Forelimb muscle (tissue), 1 donor: ENCODE data around the gene DPP10. TPM values are rescaled to one million over a fixed set of nuclear protein-coding genes. Genes with fewer than 3 reads are reported as not detected.

Source experiments
- DNase-seq: peaks from one replicate; pipeline ENCODE4 v3.0.0-alpha.2; 2013; ENCODE audit warnings: low read depth
- polyA plus RNA-seq: library from polyadenylated mRNA; unstranded; fragments of 120-200 nt; gene quantifications from one replicate; pipeline ENCODE4 v1.2.1, GENCODE V29; 2013; ENCODE audit not compliant: insufficient read length

DPP10 gene
- polyA plus RNA-seq, 1 donor = 0.32 TPM

DNA sequence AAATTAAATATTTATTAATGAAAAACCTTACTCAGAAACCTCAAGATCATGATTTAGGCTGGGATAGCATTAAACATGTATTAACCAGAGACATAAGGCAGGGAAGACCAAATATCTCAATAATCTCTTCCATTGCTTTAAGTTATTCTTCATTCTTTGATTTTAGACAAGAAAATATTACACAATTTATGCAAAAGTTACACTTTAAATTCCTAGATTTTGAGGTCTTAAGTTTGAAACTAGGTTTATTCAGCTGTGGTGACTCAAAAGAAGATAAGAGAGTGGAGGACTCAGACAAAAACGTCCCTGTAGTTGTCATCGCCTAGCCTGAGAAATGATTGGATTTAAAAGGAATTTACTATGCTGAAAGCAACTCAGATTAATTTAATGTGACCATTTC lies 1110.3 kb downstream of the DPP10 start:
- DNase-seq = no peak

DNA sequence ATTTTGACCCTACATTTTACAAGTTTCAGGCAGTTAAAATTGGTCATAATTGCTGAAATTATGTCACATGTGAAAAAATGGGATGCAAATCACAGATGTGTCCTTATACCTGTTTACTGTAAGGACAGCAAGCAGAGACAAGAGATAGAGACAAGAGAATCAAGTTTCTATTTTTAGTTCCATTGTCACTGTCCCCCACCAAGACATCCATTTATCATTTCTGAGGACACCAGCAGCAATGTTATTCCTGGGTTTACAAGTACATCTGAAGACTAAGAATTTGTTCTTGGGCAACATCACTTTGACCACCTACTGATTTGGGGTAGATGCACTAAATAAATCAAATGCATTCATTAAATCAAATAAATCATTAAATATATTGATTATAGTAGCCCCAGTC lies 1111.7 kb downstream of the DPP10 start:
- DNase-seq = no peak

DNA sequence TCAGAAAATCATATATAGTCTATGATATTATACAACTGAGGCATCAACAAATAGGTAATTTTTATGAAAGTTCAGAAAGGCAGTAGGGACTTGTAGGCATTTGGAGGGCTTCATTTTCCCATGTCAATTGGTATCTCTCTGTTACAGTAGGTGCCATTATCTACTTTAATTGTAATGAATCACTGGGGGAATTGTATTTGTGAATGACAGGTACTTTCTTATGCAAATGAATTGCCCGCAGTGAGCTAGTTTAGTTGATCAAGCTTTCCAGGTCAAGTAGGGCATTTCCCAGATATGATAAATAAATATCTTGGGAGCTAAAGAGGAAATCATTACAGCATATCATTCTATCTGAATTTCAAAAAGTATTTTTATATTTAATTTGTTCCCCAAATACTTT lies 1116.3 kb downstream of the DPP10 start:
- DNase-seq = no peak

DNA sequence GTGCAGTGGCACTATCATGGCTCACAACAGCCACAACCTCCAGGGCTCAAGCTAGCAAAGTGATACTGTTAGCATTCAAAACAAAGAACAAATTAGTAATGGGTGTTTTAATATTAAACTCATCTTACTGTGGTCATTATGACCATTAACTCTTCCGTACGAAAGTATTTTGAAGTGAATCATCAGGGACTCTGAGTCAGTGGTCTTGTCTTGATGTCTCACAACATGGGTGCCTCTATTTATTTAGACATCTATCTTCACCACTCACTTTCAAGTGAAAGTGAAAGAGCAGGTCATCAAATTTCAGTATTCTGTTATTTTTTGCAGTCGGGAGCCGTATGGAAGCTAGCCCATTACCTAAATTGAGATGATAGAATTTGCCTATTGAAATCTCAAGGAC lies 1118.2 kb downstream of the DPP10 start:
- no peak for DNase-seq

DNA sequence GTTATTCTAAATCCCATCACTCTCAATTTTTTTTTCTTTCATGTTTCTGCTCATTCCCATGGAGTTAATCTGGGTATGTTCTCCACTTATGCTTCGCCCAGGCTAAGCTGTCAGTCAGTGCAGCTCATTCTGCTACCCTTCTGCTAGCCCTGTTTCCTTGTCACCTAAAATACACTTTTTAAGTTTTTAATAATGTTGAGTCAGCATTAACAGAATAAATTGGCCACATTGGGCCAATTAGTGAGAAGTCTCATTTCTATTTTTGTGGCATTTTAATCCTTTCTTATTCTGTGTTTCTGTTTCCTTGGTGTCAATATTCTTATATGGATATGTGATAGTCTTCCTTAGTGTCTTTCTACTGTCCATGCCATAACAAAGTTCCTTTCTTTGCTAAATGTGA lies 1126.2 kb downstream of the DPP10 start:
- DNase-seq = no peak

DNA sequence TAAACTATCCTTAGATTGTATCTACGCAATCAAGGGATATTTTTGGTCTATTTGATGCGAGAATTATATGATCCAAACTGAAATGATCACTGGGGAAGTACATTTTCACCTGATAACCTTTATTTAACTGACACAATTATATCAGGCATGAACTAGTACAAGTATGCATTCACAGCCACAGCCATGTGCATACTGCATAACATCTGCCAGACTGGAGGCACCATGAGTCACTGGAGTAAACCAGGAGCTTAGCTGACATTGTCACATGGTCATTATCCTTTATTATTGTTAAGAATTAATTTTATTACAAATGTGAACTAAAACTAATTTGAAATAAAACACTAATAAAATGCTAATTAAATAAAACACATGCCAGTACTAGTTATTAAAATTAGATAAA lies 1127.1 kb downstream of the DPP10 start:
- DNase-seq = no peak

DNA sequence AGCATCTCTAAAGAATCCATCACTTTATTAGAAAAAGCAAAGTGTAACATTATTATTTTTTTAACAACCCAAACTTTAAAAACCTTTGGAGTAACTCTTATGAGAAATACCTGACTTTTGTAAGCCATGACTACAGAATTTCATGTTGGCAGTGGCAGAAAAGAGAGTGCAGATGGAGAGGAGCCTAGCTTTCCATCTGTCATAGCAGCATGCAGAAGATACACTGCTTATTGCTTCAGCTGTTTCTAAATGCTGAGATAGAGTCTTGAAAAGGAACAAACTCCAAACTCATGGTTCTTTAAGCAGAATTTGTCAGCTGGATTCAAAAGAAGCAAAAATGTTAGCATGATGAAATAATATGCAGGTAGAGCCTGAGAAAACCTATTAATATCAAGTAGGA lies 1130.3 kb downstream of the DPP10 start:
- DNase-seq = no peak

DNA sequence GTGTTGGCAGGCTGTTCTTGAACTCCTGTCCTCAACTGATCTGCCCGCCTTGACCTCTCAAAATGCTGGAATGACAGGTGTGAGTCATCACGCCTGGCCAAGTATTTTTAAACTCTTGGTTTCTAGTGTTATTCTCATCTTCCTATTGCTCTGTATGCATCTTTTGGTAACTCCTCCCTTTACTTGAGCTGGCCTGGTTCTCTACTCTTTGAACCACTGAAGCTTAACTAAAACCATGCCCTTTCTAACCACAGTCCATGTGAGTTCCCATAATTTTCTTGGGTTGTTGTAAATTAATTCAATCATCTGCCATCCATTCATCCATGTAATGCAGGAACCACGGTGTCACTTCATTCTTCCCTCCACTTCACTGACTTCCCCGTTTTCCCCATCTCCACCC lies 1131.3 kb downstream of the DPP10 start:
- no peak for DNase-seq

DNA sequence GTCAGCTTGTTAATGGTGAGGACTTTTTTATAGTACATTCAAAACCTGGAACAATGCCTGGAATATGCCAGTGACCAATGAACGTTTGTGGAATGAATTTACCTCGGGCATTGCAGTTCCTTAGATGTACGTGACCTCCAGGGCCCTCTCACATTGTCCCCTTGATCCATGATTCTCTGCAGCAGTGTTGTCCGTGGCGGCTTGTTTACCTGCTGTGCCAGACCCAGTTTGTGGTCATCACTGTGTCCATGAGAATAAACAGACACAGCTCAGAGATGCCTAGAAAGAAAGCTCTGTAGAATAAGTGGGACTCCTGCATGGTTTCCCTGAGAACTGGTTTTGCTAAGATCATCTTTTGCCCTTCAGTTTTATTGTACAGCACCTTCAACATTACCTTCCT lies 1132.2 kb downstream of the DPP10 start:
- no peak for DNase-seq

DNA sequence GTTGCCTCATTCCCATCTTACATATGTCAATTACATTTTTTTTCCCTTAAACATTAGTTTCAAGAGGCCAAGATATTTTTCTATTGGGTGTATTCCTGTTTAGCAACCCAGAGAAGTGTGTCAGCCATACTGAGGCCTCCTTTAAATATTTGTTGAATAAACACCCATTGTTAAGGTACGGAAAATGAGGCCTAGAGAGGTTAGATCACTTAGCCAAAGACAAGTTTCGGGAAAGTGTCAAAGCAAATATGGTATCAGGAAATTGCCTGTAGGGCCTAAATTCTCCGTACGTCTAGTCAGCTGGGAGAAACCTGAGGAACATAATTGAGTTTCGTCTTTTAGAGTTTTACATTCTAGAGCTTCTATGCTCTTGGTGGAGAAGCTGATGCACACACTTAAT lies 1138.3 kb downstream of the DPP10 start:
- no peak for DNase-seq

DNA sequence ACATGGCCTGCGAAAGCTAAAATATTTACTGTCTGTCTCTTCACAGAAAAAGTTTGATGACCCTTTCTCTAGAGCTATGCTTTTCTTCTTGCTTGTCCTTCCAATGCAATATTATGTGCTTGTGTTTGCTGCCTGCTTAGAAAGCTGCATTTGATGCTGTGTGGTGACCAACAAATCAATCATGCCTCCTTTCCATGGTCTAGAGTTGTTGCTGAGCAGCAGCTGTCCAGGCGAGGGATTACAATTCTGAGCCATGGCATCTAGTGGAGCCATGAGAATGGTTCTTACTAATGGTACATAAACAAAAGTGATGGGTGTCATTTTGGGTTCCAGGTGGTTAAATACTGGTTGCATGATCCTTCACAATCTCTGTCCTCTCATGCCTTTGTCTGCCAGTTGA lies 1142.1 kb downstream of the DPP10 start:
- no peak for DNase-seq

DNA sequence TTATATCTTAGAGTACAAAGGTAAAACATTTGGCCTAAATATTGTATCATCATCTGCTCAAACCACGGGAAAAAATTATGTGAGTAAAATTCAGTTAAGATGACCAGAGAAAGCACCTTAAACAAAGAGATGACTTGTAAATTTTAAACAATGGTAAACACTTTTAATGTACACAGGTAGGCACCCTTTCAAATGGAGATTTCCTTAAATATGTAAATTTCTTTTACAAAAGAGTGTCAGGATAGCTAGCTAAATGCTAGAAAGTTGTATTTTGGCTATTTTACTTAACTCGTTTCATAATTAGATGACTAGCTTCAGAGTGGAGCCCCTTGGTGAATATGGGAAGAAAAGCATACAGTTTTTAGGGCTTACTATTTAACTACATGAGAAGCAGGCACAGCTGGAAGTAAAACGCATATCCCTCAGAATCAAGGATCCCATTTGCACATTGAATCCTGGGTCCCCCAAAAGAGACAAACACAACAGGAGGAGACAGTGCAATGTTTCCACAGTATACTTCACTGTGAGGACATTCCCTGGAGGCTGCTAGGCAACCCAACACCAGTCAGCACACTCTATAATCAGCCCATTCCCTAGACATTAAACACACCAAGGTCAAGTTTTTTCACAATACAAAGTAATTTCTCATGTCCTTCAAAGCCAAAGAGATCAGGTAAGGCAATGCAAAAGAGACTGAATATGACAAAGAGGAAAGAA lies 1154.4 kb downstream of the DPP10 start:
- DNase-seq = no peak

DNA sequence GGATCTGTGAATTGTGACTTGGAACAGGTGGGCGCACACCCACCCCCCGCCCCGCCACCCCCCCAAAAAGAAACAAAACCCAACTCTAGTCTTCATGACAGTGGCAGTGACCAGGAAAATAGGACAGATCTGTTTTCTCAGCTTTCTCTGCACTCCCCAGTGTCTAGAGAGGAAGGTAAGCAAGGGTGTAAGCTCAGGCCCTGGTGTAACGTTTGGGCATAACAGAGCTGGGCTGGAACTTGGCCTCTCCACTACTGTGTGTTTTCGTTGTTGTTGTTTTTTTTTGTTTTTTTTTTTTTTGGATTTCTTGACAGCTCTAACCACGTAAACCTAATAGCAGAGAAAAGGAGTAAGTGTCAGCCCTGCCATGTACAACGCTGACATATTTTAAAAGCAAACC lies 1160.8 kb downstream of the DPP10 start:
- DNase-seq = no peak

DNA sequence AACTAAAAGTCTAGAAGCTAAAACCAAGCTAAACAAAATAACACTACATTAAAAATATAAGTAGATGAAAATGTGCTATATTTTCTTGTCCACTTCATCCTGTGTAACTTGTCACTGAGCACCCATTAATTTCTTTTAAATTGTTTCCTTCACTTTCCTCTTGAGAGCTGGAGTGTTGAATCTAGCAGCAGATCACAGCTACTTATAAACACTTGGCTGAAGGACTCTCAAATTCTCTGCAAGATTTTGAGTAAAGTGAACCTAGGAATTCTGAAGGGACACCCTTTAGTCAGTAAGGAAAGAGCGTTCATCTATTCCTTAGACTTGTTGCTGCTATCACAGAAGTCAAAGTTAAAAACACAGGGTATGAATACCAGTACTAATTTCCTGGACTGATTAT lies 1163.9 kb downstream of the DPP10 start:
- no peak for DNase-seq

DNA sequence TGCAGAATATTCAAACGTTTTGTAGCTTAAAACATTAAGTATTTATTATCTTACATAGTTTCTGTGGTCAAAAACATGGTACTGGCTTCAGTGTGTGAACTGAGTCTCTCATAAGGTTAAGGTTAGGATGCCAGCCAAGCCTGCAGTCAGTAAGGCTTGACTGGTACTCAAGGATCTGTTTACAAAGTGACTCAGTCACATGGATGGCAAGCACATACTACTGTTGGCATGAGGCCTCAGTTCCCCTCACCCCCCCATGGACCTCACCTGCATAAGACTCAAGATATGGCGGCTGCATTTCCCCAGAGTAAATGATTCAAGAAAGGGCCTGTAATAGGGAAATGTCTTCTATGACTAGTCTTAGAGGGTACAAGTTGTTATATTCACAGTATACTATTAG lies 1167.5 kb downstream of the DPP10 start:
- DNase-seq = no peak

DNA sequence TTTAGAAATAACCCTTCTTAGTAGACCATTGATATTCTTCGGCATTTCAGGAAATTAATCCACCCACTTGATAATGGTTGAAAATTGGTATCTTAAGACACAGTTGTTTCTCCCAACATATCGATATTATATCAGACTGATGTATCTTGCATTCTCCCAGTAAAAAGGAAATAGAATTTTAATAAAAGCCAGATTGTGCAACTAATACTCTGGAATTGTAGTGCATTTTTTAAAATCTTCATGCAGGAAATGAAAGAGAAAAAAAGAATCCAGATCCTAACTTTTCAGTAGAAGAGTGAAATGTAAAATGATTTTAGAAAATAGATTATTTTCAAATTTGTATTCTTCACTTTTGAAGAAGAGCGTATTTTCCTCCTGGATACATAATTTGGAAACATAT lies 1168.4 kb downstream of the DPP10 start:
- no peak for DNase-seq

DNA sequence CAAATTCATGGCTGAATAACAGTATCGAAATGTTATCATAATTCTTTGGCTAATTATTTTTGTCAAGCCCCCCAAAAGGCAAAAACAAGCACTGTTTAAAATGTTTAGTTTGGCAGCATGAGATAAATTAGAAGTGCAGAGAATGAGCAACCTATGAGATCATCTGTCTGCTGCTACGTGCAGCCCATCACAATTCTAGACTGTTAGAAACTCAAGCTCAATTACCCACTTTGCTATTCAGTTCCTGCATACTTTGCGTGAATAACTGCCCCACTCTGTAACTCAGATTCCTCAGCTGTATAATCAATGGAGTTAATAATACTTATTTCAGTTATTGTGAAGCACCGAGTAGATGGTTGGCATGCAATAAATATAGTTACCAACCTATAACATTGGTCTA lies 1181.9 kb downstream of the DPP10 start:
- DNase-seq = no peak

DNA sequence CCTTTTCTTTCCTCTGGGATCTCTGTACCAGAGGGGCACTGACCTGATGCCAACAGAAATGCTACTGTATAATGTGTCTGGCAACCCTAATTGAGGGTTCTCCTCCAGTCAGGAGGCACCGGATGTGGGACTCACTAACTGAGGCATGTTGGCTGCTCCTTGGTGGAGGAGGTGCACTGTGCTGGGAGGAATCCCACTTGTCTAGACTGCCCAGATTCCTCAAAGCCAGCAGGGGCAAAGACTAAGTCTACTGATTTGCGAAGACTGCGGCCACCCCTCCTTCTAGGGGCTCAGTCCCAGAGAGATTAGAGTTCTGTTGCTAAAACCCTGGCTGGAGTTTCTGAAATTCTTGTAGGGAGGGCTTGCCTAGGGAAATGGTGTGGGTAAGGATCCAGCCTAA lies 1192.1 kb downstream of the DPP10 start:
- DNase-seq = no peak

DNA sequence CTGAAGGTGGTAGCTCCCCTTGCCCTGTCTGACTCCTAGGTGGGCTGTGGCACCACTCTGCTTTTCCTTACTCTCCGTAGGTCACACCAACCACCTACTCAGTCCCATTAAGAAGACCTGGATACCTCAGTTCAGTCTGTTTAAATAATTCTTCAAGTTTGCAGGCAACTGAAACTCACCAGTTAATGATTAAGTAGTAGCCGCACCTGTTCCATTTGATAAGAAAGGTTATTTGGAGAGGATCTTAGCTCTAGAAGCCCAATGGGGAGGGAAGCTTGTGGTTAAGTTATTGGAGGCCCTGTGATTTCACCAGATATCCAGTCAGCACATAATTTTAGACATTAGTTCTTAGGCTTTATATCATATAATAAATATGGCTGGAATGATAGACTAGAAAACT lies 1193.0 kb downstream of the DPP10 start:
- no peak for DNase-seq

DNA sequence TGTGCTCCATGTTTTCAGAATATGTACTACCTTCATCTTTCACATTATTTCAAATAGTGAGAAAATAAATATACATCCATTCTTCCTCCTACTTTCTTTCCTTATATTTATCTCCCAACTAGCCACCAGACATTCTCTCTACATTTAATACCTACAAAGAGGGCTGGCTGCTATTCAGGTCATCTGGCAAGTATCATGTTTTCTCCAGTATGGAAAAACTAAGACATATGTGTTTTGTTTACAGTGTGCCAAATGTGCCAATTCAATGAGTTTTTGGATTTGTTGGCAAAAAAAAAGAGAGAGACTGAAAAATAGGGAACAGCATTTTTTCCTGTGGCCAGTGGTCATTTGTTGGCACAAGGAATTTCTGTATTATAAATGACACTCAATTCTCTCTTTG lies 1207.3 kb downstream of the DPP10 start:
- no peak for DNase-seq

DNA sequence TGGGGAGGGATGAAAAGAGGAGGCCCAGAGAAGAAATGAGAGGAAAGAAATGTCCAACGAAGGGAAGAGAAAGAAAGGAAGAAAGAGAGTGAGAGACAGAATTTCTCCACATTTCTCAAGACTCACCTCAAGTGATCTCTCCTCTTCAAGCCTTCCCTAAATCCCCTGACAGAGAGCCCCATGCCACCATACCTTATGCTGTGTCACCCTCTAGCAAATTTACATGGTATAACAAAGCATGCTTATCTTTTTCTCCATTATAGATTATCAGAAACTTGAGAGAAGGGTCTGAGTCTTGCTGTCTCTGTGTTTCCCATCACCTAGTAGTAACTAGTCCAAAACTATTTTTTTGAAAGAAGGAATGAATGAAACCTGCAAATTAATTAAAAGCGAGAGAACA lies 1208.4 kb downstream of the DPP10 start:
- DNase-seq = no peak

DNA sequence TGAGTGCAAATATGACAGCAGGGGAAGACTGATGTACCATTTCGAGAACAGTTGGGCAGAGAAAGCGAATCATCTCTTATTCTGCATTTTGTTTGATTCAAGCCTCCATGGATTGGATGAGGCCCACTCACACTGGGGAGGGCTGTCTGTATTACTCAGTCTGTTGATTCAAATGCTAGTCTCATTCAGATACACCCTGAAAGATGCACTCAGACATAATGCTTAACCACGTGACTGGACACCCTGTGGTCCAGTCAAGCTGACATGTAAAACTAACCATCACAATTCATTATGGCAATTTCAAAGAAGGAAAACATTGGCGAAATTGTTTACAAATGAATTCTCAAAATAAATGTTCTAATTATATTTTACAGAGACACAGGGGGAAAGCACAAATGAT lies 1210.2 kb downstream of the DPP10 start:
- no peak for DNase-seq

DNA sequence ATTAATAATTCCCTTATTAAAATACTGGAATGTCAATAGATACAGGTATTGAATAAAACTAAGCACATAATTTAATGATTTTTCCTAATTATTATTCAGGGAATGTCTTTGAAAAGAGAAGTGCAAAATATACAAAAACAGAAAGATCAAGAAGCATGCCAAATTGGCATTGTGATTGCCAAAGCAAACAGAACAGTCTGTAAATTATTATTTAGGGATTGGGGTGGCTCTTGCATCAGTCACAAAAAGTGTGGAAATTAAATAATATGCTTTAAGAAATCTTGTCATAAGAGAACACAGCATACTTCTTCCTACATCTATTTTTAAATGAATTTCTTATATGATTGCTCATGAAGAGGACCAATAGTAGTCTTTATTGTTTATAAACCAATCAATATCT lies 1211.9 kb downstream of the DPP10 start:
- no peak for DNase-seq

DNA sequence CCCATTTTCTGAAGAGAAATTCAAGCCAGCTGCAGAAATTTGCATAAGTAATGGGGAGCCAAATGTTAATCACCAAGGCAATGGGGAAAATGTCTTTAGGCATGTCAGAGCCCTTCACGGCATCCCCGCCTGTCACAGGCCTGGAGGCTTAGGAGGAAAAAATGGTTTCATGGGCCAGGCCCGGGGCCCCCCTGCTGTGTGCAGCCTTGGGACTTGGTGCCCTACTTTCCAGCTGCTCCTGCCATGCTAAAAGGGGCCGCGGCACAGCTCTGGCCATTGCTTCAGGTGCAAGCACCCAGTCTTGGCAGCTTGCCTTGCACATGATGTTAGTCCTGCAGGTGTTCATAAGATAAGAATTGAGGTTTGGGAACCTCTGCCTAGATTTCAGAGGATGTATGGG lies 1235.7 kb downstream of the DPP10 start:
- no peak for DNase-seq
